AG08395 (cell line): ENCODE measurements around the gene TGOLN2.

ENCODE experiments used
- DNase-seq: peaks from one replicate; pipeline ENCODE4 v3.0.0; 2012; ENCODE audit warnings: mixed read lengths, low spot score

Gene TGOLN2

DNA sequence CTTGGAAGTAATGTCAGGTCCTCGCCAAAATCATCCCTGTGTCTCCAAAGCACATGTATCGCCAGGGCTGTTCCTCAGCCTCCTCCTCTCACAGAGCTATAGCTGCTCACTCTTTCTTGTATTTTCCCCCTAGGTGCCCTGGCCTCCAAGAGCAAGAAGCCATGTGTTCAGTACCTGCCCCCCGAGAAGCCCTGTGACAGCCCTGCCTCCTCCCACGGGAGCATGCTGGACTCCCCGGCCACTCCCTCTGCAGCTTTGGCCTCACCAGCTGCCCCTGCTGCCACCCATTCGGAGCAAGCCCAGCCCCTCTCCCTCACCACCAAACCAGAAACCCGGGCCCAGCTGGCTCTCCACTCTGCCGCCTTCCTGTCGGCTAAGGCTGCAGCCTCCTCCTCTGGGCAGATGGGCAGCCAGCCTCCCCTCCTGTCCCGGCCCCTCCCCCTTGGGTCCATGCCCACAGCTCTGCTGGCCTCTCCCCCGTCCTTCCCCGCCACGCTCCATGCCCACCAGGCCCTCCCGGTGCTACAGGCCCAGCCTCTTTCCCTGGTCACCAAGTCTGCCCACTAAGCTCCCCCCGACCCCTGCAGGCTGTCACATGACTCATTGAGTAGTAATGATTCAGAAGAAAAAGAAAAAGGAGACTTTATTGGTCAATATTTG is 18.8 kb downstream of the TGOLN2 start:
- peak; percentile 49 for DNase-seq

DNA sequence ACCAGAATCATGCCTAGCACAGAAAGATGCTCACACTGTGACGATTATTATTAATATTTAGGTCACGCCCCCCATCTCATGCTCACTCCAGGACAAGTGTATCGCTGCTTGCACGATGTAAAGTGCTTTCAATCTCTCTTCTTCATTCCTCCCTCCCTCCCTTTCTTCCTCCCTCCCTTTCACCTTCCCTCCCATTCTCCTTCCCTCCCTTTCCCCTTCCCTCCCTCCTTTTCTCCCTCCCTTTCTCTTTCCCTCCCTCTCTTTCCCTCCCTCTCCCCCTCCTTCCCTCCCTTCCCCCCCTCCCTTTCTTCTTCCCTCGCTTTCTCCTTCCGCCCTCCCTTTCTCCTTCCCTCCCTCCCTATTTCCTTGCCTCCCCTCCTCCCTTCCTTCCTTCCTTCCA is 19.6 kb downstream of the TGOLN2 start:
- no peak for DNase-seq

DNA sequence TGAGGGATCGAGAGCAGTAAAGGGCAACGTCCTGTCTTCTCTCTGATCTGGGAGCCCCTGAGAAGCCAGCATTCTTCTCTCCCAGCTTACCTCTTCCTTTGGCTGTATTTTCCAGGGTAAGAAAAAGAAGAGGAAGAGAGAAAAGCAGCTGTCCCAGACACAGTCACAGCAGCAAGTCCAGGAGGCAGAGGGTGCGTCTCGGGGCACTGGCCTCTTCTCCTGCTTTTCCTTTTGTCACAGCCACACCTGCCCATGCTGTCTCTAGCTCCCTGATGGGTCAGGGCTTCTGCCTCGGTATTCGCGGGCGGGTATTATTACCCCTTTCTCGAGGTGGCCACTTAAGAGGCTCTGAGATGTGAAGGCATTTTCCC is 20.3 kb downstream of the TGOLN2 start:
- no peak for DNase-seq

DNA sequence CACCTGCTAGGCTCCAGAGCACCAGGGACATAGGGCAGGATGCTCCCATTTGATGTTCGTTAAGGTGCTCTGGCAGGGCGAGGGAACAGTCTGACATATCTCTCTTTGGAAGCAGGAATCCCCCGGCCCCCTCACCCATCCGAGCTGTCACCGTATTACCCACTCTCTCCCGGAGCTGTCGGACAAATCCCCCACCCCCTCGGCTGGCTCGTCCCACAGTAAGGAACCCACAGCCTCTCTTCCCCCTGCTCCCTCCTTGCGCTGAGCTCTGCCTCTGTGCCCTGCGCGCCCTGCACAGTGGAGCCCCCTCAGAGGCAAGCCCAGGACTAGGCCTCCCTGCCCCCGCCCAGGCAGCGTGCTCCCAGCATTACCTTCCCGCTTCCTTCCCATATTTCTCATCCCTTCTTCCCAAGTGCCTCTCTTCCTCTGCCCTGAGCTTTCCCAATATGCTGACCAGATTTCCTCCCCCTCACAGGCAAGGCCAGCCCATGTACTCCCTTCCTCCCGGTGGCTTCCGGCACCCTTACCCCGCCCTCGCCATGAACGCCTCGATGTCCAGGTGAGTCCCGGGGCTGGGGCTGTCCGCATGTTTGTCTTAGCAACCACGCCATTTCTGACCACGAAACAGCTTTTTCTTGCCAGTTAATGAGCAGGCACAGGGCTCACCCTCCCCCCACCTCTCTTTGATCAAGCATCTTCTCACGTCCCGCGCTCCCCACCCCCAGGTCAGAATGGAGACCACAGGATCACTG is 23.8 kb downstream of the TGOLN2 start:
- DNase-seq: no peak

DNA sequence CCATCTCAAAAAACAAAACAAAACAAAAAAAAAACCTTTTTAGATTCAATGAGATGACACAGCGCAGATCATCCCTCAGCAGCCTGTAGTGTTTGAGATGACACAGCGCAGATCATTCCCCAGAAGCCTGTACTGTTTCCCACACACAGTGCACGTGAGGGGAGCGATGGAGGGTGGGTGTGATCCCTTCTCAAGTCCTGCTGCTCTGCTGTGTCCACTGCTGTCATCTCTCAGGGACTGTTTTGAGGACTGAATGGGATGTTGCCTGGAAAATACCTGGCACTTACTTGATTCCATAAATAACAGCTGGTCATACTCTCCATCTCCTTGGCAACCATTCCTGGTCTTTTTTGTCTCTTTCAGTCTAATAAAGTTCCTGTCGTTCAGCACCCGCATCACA is 25.7 kb downstream of the TGOLN2 start:
- DNase-seq: no peak

DNA sequence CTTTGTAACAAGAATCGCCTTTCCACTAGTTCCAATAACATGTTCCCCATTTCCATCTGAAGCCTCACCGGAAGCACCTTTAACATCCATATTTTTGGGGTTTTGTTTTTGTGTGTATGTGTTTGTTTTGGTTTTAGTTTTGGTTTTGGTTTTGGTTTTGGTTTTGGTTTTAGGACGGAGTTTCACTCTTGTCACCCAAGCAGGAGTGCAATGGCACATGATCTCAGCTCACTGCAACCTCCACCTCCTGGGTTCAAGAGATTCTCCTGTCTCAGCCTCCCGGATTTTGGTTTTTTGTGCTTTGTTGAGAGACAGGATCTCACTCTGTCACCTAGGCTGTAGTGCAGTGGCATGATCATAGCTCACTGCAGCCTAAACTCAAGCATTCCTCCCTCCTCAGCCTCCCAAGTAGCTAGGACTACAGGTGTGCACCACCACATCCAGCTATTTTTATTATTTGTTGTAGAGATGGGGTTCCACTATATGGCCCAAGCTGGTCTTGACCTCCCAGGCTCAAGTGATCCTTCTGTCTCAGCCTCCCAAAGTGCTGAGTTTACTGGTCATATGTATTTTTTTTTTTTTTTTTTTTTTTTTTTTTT is 36.3 kb downstream of the TGOLN2 start:
- DNase-seq: no peak

DNA sequence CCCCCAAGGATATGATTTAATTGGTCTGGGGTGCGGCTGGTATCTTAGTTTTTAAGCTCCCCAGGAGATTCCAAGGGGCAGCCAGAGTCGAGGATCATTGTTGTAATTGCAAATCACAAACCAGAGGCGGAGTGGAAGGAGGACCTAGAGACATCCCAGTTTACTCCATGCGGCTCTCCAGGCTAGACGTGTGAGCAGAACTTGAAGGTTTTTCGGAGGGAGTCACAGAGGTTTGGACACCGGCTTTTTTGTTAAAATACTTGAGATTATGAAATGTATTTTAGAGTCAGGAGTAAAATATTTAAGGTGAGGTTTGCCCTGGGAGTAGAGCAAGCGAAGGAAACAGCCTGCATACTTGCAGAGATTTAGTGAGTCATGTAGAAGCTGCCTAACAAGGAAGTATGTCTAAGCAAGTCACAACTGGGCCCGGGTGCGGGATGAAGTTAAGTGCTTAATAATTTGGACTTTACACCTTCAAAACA is 39.5 kb downstream of the TGOLN2 start:
- peak; percentile 38 for DNase-seq

DNA sequence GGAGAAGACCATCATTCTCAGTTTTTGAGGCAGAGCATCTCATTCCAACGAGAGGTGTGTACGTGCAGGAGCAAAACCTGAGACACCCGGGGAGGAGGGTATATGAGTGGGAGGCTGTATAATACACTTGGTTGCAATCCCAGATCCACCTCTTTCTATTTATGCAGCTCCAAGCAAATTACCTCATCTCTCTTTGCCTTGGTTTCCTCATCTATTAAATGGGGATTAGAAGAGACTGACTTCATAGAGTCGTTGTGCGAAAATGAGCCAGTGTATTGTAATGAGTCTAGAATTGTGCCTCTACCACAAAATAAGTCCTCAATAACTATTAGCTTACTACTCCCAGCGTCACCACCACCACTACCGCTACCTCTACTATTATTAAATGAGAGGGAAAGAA is 40.1 kb downstream of the TGOLN2 start:
- DNase-seq: no peak

DNA sequence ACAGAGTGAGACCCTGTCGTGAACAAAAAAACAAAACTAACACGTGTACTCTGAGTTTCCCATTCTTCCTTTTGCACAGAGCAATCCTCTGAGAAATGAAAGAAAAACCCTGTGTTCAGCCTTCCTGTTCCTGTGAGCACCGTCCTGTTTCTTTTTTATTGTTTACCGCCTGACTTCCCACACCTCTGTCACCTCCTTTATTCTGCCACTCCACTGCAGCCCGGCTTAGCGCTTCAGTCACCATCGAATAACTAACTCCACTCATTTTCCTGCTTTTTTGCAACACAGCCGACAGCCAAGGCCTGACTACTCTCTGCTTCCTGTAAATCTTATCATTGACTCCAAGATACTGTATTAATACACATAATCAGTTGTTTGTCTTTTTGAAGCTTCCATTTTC is 40.9 kb downstream of the TGOLN2 start:
- no peak for DNase-seq

DNA sequence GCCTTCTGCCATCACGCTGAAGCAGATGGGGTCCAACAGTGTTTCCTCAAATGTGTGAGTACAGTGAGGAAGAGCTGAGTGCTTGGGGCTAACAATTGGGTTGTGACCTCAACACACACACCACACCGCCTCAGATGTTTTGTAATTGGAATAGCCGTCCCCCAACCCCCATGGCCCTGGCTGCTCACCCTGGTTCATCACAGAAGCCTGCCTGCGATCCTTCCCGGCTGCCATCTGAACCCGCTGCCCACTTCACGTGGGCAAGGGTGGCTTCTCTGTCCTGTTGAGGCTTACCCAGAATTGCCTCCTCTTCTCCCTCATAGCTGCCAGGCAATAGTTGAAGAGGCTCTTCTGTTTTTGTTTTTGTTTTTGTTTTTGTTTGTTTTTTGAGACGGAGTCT is 44.1 kb downstream of the TGOLN2 start:
- no peak for DNase-seq

DNA sequence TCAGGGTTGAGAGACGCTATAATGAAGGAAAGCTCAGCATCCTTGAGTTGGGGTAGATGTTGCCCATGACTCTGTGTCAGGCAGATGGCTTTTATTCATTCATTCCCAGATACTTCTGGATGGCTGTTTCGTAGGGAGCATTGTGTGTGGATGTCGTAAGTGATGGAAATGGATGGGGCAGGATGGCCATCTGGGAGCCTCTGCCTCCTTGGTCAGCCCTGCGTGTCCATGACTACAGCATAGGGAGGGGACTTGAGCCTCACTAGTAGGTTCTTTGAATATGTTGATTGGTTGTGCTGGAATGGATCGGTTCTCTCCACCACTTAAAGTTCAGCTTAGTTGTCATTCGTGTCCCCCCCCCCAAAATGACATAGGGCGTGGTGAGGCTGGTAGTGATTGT is 44.9 kb downstream of the TGOLN2 start:
- DNase-seq: no peak

DNA sequence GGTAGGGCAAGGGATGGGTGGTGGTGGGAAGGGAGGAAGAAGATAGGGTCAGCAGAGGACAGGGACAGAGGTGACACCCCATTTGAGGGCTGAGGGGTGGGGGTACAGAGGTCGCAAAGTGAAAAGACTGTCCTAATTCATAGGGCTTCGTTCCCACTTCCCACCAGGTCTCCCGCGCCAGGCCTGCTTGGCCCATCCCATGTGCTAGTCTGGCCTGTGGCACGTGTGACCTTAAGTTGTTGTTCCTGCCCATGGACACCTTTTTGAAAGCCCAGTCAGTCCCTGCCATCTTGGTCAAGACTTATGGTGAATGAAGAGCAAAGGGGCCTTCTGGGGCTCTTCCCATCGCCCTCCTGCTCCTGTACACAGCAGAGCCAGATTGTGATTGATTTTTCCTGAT is 46.2 kb downstream of the TGOLN2 start:
- no peak for DNase-seq

DNA sequence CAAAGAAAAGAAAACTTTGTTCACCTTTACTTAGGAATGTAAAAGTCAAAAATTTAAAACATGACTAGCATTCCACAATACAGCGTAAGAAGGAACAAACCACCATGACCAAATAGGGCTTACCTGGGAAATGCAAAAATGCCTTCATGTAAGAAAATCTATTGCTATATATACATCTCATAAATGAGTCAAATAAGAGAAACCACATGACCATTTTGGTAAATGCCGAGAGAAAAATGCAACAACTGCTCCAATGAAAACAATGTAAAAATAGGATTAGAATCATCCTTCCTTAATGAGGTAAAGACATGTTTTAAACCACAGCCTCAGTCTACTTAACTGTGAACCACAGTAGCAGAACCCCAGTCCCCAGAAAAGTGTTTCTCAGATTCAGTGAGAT is 49.4 kb downstream of the TGOLN2 start:
- no peak for DNase-seq

DNA sequence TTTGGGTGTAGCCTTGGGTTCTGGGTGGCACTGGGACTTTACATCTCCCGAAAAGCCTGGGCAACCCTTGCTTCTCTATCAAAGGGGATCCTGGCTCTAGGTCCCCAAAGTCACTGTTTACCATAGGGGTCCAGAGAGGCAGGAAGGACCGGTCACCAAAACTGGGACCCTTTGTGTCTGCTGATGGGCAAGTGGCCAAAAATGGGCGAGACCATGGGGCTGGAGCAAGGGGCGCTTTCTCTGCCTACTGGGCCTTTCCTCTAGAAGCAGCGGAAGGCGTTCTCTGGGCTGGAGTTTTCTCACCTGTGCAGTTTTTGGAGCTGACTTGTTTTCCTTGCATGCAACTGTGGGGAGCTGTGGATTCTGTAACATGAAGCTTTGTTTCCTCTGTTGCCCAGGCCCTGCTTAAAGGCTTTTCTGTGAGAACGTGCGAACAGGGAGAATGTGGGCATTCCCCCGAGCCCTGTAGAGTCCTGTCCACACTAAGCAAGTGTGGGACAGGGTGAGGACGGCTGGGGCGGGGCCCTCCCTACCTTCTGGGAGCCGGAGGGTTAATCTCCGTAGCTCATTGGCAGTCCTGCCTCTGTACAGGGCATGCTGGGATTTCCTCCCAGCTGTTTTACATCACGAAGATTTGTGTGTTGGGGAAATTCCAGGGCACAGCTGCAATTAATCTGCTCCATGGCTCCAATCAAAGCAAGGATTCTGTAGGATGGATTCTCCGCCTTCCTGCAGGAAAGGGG is 50.2 kb downstream of the TGOLN2 start:
- DNase-seq: peak; percentile 73

DNA sequence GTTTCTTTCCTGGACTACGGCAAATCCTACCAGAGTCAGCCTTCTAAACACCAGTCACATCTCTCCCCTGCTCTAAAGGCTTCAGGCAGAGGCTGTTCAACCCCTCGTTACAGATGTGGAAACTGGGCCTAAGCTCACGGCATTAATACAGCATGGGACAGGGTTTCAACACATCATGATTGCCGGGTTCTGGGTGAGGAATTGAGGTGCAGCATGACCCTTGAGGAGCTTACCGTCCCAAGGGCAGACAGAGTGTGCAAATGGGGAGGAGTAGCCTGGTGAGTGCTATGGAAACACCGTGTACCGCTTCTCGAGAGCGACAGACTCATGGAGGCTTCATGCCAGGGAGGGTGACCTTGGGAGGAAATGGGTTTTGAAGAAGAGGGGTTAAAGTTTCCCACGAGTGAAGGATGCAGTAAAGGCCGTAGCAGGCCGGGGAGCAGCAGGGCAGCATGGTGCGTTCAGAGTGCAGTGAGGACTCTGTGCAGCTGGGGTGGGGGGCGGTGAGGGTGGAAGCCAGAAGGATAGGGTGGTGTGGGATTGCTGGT is 51.1 kb downstream of the TGOLN2 start:
- no peak for DNase-seq

DNA sequence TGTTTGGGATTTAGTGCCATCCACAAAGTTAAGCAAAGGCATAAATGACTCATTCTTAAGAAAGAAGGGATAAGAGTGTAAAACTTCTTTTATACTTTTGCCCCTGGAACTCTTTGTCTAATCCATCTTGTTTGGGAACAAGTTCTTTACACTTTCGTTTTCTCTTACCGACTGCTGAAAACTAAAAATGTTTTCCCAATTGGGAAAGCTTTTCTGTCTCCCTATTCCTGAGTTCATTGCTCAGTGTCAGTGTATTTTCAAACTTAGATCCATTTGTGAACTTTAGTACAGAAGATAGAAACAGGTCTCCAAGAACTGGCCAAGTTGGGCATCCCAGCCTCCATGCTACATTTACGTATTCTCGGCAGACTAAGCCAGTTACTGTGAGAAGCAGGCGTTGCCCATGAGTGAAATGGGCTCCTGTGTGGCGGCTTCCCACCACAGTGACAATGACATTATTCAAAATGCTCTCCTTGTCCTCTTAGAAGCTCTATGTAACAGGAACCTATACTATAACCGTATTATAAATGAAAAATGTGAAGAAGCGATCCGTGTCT is 51.7 kb downstream of the TGOLN2 start:
- DNase-seq: no peak

DNA sequence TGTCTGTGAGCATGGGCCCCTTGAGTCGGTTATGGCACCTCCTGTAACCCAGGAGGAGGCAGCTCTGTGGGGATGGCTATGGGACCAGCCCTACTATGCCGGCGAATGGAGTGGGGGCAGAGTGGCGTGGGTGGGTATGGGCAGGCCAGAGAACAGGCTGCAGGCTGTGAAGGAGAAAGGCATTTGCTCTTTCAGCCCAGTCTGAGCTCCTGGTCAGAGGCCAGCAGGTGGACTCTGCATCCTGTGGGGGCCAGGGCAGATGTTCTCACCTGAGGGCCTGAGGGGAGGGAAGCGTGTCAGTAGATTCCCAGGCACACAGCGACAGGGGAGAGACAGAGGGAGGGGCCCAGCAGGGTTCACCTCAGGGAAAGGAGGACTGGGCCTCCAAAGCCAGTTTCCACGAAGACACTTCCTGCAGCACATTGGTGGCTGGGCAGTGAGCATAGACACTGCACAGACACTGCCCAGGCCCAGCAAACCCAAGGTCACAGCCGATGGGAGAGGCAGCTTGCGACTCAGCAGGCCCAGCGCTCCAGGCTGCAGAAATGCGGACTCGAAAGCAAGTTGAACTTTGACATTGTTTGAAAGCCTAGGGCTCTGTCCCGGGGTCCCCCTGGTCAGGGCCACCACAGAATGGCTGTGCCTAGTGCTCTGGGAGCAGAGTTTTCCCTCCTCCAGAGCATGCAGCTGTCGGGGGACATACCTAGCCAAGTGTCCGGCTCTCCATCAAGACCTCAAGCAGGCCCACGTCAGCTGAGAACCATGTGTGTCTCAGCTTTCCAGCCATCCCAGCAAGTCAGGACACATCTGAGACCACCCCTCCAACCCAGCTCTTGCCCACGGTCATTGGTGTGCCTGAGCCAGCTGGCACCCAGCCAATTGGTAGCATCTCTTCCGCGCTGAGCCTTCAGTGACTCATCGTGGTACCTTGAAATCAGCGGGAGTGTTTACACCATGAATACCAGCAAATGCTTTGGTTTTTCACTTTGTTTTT is 53.8 kb downstream of the TGOLN2 start:
- peak; percentile 49 for DNase-seq

DNA sequence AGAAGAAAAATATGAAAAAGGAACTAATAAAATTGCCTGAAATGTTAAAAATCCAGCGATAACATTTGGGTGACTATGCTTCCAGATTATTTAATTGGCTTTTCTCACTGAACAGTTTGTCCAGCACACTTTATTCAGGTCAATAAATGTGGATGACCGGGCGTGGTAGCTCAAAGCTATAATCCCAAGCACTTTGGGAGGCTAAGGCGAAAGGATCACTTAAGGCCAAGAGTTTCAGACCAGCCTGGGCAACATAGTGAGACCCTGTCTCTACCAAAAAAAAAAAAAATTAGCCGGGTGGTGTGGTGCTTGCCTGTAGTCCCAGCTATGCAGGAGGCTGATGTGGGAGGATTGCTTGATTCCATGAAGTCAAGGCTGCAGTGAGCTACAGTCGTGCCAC is 55.4 kb downstream of the TGOLN2 start:
- DNase-seq: no peak

DNA sequence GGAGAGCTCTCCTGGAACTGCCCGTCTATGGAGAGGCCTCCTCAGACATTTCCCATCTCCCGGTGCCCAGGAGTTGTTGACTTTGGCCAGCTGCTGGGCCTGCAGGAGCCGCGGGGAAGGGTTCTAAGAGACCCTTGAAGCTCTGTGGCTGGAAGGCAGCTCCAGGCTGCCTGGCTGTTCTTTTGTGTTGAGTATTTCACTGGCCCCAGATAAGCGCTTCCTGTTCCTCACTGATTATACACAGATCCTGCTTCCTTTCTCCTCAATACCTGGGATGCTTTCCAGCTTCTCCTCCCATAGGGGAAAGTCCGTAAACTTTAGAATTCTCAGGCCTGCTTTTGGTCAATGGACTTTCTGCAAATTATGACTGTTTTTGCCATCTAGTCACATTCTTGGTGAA is 57.8 kb downstream of the TGOLN2 start:
- no peak for DNase-seq
